Putamen (tissue), 1 donor: ENCODE data around the gene KRT33A.
"Not testable (repeated sequence)": the region's sequence is repeated elsewhere in the genome, so short reads cannot be mapped to it uniquely, and the experiment has no call there.

Experiments
- DNase-seq: peaks from one replicate; pipeline ENCODE4 v3.0.0-alpha.2; 2016; ENCODE audit warnings: low spot score

Gene KRT33A

GRCh38 chr17:41363881-41364280 lies 13.3 kb upstream of the KRT33A start:
- no peak for DNase-seq

- DNase-seq: no peak
Measured at GRCh38 chr17:41360296-41360995, 9.8 kb upstream of the KRT33A start.

GRCh38 chr17:41354536-41354935 lies 3.9 kb upstream of the KRT33A start:
- no peak for DNase-seq

- DNase-seq: no peak
Measured at GRCh38 chr17:41352597-41353366, 2.2 kb upstream of the KRT33A start.

- no peak for DNase-seq
Measured at GRCh38 chr17:41351177-41351576, 549 bp upstream of the KRT33A start.

GRCh38 chr17:41347869-41348760 lies 2.5 kb downstream of the KRT33A start:
- DNase-seq: no peak

GRCh38 chr17:41346421-41346820 lies 4.2 kb downstream of the KRT33A start:
- DNase-seq: not testable (repeated sequence)

- no peak for DNase-seq
Measured at GRCh38 chr17:41345992-41346391, 4.6 kb downstream of the KRT33A start.

GRCh38 chr17:41343029-41343428 lies 7.6 kb downstream of the KRT33A start:
- DNase-seq: no peak

- no peak for DNase-seq
Measured at GRCh38 chr17:41340934-41341861, 9.4 kb downstream of the KRT33A start.

- no peak for DNase-seq
Measured at GRCh38 chr17:41340494-41340893, 10.1 kb downstream of the KRT33A start.

- DNase-seq: no peak
Measured at GRCh38 chr17:41339571-41340172, 11.0 kb downstream of the KRT33A start.

GRCh38 chr17:41338961-41339485 lies 11.6 kb downstream of the KRT33A start:
- DNase-seq: no peak

GRCh38 chr17:41335747-41336146 lies 14.9 kb downstream of the KRT33A start:
- DNase-seq: no peak

- DNase-seq: no peak
Measured at GRCh38 chr17:41334385-41335305, 16.0 kb downstream of the KRT33A start.

- DNase-seq: no peak
Measured at GRCh38 chr17:41333836-41334235, 16.8 kb downstream of the KRT33A start.

- DNase-seq: no peak
Measured at GRCh38 chr17:41333098-41333497, 17.5 kb downstream of the KRT33A start.

- DNase-seq: no peak
Measured at GRCh38 chr17:41332239-41332638, 18.4 kb downstream of the KRT33A start.

GRCh38 chr17:41331606-41332005 lies 19.0 kb downstream of the KRT33A start:
- DNase-seq: no peak
